Fibroblast of the aortic adventitia (primary cell): Measurements from ENCODE around the gene KLK6. TPM values are rescaled to one million over a fixed set of nuclear protein-coding genes. Genes with fewer than 3 reads are reported as not detected.

ENCODE experiments used
- DNase-seq: peaks from one replicate; pipeline ENCODE4 v3.0.0-alpha.2; 2010; ENCODE audit warnings: low read depth
- H3K4me3 ChIP-seq: 2 replicates; pipeline ENCODE4 v1.5.1; 2011; ENCODE audit warnings: low read depth, mild to moderate bottlenecking, control low read depth, low read length, moderate library complexity
- total RNA-seq: library from RNA; depleted of rRNA; stranded (reverse); fragments of >200 nt; gene quantifications from 2 replicates; pipeline ENCODE4 v1.2.3, GENCODE V29; 2012; ENCODE audit warnings: low replicate concordance
- TF ChIP-seq, protein P1 (sequence below): IDR thresholded peaks from 2 replicates; pipeline ENCODE4 v1.5.1; 2011; ENCODE audit warnings: mild to moderate bottlenecking, low read length, control low read depth, inconsistent platforms; ENCODE audit not compliant: insufficient read depth

Gene KLK6
- total RNA-seq, 1 donor = not detected

DNA sequence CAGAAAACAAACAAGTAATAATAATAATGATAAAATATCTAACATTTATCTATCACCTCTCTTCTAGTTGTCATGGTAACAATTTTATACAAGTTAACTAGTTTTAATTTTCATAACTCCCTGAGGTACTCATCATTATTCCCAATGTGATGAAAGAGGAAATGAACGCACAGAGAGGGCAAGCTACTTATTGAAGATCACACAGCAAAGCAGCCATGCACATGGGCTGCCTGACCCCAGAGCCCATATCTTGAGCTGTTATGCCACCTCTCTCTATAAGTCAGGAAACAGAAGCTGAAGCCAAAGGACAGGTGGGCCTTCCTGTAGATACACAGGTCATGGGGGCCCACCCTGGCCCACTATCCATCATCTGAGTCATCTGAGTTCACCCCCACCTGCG is 53.3 kb downstream of the KLK6 start:
- DNase-seq = no peak
- no peak overlapping the region for H3K4me3 ChIP-seq
- TF ChIP-seq, protein P1, sequence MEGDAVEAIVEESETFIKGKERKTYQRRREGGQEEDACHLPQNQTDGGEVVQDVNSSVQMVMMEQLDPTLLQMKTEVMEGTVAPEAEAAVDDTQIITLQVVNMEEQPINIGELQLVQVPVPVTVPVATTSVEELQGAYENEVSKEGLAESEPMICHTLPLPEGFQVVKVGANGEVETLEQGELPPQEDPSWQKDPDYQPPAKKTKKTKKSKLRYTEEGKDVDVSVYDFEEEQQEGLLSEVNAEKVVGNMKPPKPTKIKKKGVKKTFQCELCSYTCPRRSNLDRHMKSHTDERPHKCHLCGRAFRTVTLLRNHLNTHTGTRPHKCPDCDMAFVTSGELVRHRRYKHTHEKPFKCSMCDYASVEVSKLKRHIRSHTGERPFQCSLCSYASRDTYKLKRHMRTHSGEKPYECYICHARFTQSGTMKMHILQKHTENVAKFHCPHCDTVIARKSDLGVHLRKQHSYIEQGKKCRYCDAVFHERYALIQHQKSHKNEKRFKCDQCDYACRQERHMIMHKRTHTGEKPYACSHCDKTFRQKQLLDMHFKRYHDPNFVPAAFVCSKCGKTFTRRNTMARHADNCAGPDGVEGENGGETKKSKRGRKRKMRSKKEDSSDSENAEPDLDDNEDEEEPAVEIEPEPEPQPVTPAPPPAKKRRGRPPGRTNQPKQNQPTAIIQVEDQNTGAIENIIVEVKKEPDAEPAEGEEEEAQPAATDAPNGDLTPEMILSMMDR = no peak

DNA sequence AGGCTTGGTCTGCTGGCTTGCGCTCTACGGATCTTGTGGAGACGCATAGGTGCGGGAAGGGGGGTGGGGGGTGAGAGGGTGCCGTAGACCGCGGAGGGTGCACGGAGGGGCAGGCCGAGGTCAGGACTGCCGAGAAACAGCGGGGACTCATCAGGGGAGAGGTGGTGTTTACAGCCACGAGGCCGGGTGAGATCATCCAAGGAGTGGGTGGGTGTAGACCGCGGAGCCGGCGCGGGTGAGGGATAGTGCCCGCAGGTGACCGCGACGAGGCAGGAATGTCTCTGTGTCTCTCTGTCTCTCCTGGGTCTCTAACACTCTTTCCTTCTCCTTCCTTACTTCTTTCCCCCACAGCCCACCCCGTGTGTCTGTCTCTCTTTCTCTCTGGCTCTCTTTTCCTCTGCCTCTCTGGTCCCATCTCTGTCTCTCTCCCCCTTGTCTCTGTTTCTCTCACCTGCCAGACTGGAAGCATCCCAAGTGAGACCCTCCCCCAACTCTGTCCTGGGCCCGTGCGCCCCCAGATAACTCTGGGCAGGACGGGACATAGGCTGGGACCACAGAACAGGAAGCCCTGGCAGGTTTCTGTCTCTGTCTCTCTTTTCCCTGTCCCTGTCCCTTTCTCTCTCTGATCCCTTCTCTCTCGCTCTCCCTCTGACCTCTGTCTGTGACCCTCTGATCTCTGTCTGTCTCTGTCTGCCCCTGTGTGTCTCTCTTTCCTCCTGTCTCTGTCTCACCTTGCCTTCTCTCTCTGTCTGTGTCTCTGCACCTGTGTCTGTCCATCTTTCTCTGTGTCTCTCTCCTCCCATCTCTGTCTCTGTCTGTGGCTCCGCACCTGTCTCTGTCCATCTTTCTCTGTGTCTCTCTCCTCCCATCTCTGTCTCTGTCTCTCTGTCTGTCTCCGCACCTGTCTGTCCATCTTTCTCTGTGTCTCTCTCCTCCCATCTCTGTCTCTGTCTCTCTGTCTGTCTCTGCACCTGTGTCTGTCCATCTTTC is 56.4 kb downstream of the KLK6 start:
- H3K4me3 ChIP-seq = no peak overlapping the region
- TF ChIP-seq, protein P1 = no peak
- DNase-seq = no peak

DNA sequence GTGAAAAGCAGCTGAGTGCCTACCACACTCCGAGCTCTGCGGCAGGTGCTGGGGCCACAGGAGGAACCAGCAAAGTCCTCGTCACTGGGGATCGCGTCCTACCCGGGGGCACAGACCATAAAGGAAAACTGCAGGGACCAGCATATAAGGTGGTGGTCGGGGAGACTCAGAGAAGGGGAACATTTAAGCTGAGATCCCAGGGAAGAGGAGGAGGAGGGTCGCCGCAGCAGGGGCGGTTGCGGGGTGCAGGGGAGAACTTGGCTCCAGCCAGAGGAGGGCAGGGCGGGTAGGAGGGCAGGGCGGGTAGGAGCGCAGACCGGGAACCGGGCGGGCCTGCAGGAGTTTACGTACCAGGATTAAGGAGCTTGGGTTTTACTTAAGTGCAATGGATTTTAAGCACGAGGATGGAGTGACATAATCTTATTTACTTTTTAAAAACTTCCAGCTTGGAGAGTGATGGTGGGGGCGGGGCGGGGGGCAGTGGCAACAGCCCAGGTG is 57.2 kb downstream of the KLK6 start:
- no peak overlapping the region for H3K4me3 ChIP-seq
- no peak for DNase-seq
- TF ChIP-seq, protein P1 = no peak

DNA sequence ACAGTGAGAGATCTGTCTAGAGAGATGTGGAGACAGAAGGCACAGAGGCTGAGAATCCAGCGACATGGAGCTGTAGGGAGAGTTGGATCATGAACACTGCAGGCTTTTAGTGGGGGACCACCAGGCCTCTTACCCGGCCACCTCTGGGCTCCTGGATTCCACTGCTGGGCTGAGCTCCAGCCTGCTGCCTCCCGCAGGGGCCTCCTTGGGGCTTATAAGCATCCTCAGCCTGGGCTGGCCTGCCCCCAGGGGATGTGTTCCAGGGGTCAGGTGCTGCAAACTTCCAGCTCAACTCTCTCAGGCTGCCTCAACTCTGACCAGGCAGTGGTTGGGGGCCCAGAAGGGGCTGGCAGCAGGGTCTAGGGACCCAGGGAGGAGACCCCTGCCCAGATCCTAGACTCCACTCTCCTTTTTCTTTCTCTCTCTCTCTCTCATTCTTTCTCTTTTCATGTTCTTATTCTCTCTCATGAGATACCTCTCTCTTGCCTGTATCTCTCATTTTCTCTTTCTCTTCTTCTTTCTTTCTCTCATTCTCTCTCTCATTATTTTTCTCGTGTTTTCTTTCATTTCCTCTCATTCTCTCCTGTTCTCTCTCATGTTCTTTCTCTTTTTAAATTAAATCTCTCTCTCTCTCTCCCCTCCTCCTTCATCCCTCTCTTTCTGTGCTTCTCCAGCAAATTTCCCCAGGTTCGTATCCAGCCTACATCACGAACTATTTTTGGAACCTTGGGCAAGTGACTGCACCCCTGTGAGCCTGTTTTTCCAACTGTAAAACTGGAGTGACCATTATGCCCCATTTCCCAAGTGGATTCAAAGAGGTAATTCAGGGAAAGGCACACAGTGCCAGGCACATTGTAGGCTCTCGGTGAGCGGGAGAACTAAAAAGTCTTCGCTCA is 57.9 kb downstream of the KLK6 start, which contains the start of gene KLK4:
KLK4 (minus strand) TSS at position 190 of the 896 bp plus-strand sequence. CDS start 657 bp downstream, outside the sequence.
- H3K4me3 ChIP-seq = no peak within 1 kb of the TSS
- no peak for DNase-seq
- TF ChIP-seq, protein P1 = no peak

DNA sequence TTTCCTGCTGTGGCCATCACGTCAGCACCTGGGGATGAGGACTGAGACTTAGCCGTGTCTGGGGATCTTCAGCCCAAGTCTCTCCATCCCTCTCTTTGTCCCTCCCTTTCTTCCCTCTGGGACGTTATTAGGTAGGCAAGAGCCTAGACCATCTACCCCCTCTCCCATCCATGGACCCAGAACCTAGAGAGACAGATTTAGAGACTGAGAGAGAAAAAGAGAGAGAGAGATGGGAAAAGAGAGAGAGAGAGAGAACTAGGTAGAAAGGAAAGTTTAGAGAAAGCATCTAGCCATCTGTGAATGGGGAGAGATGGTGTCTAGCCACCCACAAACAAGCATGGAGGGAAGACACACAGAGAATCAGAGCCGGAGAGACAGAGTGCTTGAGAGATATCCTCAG is 58.7 kb downstream of the KLK6 start:
- no peak overlapping the region for H3K4me3 ChIP-seq
- TF ChIP-seq, protein P1 = no peak
- DNase-seq = no peak

DNA sequence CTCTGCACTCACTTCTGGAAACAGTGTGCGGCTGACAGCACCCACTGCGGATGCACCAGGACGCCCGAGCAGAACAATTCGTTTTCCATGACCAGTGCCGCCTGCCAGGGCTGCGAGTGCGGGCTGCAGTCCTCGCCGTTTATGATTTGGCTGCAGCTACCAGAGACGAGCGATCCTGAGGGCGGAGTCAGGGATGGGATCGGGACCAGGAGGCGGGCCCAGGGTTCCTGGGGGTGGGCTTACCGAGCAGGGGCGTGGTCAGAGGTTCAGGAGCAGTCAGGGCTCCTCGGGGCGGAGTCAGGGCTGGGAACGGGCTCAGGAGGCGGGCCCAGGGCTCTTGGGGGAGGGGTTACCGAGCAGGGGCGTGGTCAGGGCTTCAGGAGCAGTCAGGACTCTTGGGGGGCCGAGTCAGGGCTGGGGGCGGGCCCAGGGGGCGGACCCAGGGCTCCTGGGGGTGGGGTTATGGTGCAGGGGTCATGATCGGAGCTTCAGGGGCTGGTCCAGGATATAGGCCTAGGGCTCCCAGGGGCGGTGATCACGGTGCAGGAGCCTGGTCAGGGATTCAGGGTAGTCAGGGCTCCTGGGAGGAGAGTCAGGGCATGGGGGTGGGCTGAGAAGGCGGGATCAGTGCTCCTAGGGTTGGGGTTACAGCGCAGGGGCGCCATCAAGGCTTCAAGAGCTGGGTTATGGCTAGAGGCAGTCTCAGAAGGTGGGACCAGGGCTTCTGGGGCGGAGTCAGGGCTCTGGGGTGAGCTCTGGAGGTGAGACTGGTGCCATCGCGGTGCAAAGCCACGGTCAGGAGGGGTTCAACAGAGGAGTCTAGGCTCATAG is 59.9 kb downstream of the KLK6 start:
- H3K4me3 ChIP-seq = no peak overlapping the region
- TF ChIP-seq, protein P1 = no peak
- no peak for DNase-seq
